ENCODE data around the gene ZSCAN21.

GRCh38 chr7:100029596-100029995 lies 20.0 kb upstream of the ZSCAN21 start:
- no peak for TF ChIP-seq POLR2AphosphoS5 (IDR thresholded peaks at IDR 0.05)
- TF ChIP-seq CTCF (IDR thresholded peaks at IDR 0.05): no peak
